SK-N-SH (cell line): ENCODE data around the gene DLL1. TPM values are rescaled to one million over a fixed set of nuclear protein-coding genes. Genes with fewer than 3 reads are reported as not detected.

Experiments used
- CTCF ChIA-PET: fragments of 300-600, 350-600 bp; formaldehyde crosslinking; extraction: SDS; loops from one replicate; lab custom pipeline; 2021; lab: Yijun Ruan, JAX
- POLR2A ChIA-PET: fragments of 350-600 bp; sonication (Branson Sonifier 250); formaldehyde crosslinking; extraction: SDS; loops from one replicate; lab custom pipeline; 2020; ENCODE audit warnings: antibody characterized with exemption, inconsistent platforms; lab: Yijun Ruan, JAX
- DNase-seq: peaks from one replicate; pipeline ENCODE4 v3.0.0; 2012
- H2AFZ ChIP-seq: fragments of 200-600 bp; sonication (generic); 2 replicates; pipeline ENCODE4 v1.8.1; 2016; ENCODE audit warnings: antibody characterized with exemption, mild to moderate bottlenecking, low read depth
- H3F3A ChIP-seq: fragments of 200-600 bp; sonication (generic); replicated peaks from 2 replicates; pipeline ENCODE3; 2016; ENCODE audit warnings: antibody characterized with exemption, mild to moderate bottlenecking; ENCODE audit not compliant: insufficient read depth
- H3K27ac ChIP-seq, 2 experiments: fragments of 200-500 bp in 1 of 2; fragments of 200-600 bp in 1 of 2; sonication (Bioruptor generic) in 1 of 2; sonication (generic), shearing (Covaris generic) in 1 of 2; 2 replicates each; pipeline versions ENCODE4 v1.5.1 to v1.6.1; 2014 to 2016; ENCODE audit warnings: low read depth in 2 of 2, inconsistent platforms in 1 of 2, low read length in 1 of 2, mild to moderate bottlenecking in 1 of 2, mixed read lengths in 1 of 2
- H3K27me3 ChIP-seq: fragments of 200-600 bp; sonication (generic), shearing (Covaris generic); 2 replicates; pipeline ENCODE4 v1.6.1; 2016; ENCODE audit warnings: mixed run types; ENCODE audit not compliant: insufficient read depth
- H3K36me3 ChIP-seq, 2 experiments: fragments of 200-500 bp in 1 of 2; fragments of 200-600 bp in 1 of 2; sonication (Bioruptor generic) in 1 of 2; sonication (generic) in 1 of 2; replicated peaks in 1 of 2; 2 replicates each; pipeline versions ENCODE3 to v1.5.1; 2014 to 2016; ENCODE audit warnings: low read length in 1 of 2, mild to moderate bottlenecking in 1 of 2; ENCODE audit not compliant: insufficient read depth in 2 of 2, control insufficient read depth in 1 of 2
- H3K4me1 ChIP-seq, 2 experiments: fragments of 200-500 bp in 1 of 2; fragments of 200-600 bp in 1 of 2; sonication (Bioruptor generic) in 1 of 2; sonication (generic), shearing (Covaris generic) in 1 of 2; 2 replicates each; pipeline versions ENCODE4 v1.5.1 to v1.6.1; 2014 to 2016; ENCODE audit warnings: low read depth in 1 of 2, low read length in 1 of 2, mixed run types in 1 of 2; ENCODE audit not compliant: insufficient read depth in 2 of 2, control insufficient read depth in 1 of 2
- H3K4me2 ChIP-seq: fragments of 200-600 bp; sonication (generic), shearing (Covaris generic); 2 replicates; pipeline ENCODE4 v1.6.1; 2017; ENCODE audit warnings: mixed run types
- H3K4me3 ChIP-seq, 2 experiments: fragments of 200-500 bp in 1 of 2; fragments of 200-600 bp in 1 of 2; sonication (Bioruptor generic) in 1 of 2; sonication (generic), shearing (Covaris generic) in 1 of 2; 2 replicates each; pipeline versions ENCODE4 v1.5.1 to v1.8.1; 2014 to 2016; ENCODE audit warnings: low read depth in 2 of 2, inconsistent platforms in 1 of 2, low read length in 1 of 2, mild to moderate bottlenecking in 1 of 2, mixed read lengths in 1 of 2, moderate library complexity in 1 of 2
- H3K79me2 ChIP-seq: fragments of 200-600 bp; sonication (generic); 2 replicates; pipeline ENCODE4 v1.8.1; 2017; ENCODE audit warnings: mild to moderate bottlenecking; ENCODE audit not compliant: insufficient read depth
- H3K9ac ChIP-seq: fragments of 200-600 bp; sonication (generic); 2 replicates; pipeline ENCODE4 v1.6.1; 2017; ENCODE audit warnings: mixed run types
- H3K9me2 ChIP-seq: fragments of 200-600 bp; sonication (generic); 2 replicates; pipeline ENCODE4 v1.6.1; 2017; ENCODE audit warnings: mixed run types
- H3K9me3 ChIP-seq: fragments of 200-600 bp; sonication (generic); 2 replicates; pipeline ENCODE4 v1.6.1; 2017; ENCODE audit warnings: mixed run types, mild to moderate bottlenecking, moderate library complexity
- H4K20me1 ChIP-seq: fragments of 200-600 bp; sonication (generic); 2 replicates; pipeline ENCODE4 v1.6.1; 2017; ENCODE audit warnings: mild to moderate bottlenecking, mixed run types; ENCODE audit not compliant: insufficient read depth
- EZH2phosphoT487 ChIP-seq: fragments of 200-600 bp; sonication (generic); IDR thresholded peaks from 2 replicates; pipeline ENCODE4 v1.6.1; 2017; ENCODE audit warnings: low read depth, mixed run types, mild to moderate bottlenecking, antibody characterized with exemption, moderate library complexity, borderline replicate concordance
- POLR2AphosphoS5 ChIP-seq: IDR thresholded peaks from 2 replicates; pipeline ENCODE4 v1.6.1; 2012; ENCODE audit warnings: low read depth, low read length
- RAD21 ChIP-seq: IDR thresholded peaks from 2 replicates; pipeline ENCODE4 v1.6.1; 2012; ENCODE audit warnings: mild to moderate bottlenecking, low read length
- REST ChIP-seq: IDR thresholded peaks from 2 replicates; pipeline ENCODE4 v1.6.1; 2012; ENCODE audit warnings: mild to moderate bottlenecking, low read depth, low read length, moderate library complexity
- WGBS: methylation state at CpG from one replicate; pipeline ENCODE4 v1.1.6; 2017; ENCODE audit warnings: low lambda C conversion rate; 5-methylcytosine and 5-hydroxymethylcytosine counted together
- polyA plus RNA-seq, 3 experiments: library from polyadenylated mRNA; depleted of rRNA; stranded (reverse); fragments of >200 nt; gene quantifications; 2 replicates each; pipeline ENCODE4 v1.2.3, GENCODE V29; 2012

DLL1 gene
- polyA plus RNA-seq, 1 of the 3 experiments (the other 2 are of a cell fraction), result 0.25 TPM

GRCh38 chr6:170291271-170292110 is 613 bp upstream of the DLL1 start:
- H3K4me1 ChIP-seq, result peaks cover 0 to 34% of the 10 kb centered on the region in 2 experiments; a peak in 1 of 4 replicates
- TF ChIP-seq RAD21 (peak; percentile 58), POLR2AphosphoS5 (no peak)
- H3F3A ChIP-seq, result peaks cover 14% of the 10 kb centered on the region
- H2AFZ ChIP-seq, result peak overlapping the region; percentile 65; the same call in 1 of the 2 replicates
- DNase-seq, result peak; percentile 59
- peak overlapping the region; percentile 26 to 59 for H3K4me3 ChIP-seq
- H4K20me1 ChIP-seq, result no peaks in the 10 kb centered on the region
- no peaks in the 10 kb centered on the region for H3K79me2 ChIP-seq
- ChIA-PET POLR2A (no interaction called here), CTCF (interaction anchor here (0.6 to 6.3 kb wide), 8 partner anchors 22 to 1335 kb away, joined by 3 to 60 read pairs (median 5); no protein-coding TSS in a partner anchor)
- no peaks in the 10 kb centered on the region for H3K9me2 ChIP-seq
- H3K27ac ChIP-seq, result no peak overlapping the region
- H3K4me2 ChIP-seq, result peak overlapping the region; percentile 94
- WGBS, result 3% methylated on average over 11 of the region's 87 CpGs
- peaks cover 88% of the 10 kb centered on the region for H3K27me3 ChIP-seq
- no peaks in the 10 kb centered on the region for H3K9me3 ChIP-seq
- H3K36me3 ChIP-seq, result no peaks in the 10 kb centered on the region
- H3K9ac ChIP-seq, result no peak overlapping the region

- POLR2A ChIA-PET, result no interaction called here
- WGBS, result 2% methylated on average over 12 of the region's 41 CpGs
- peaks cover 80% of the 10 kb centered on the region for H3K27me3 ChIP-seq
Observed at GRCh38 chr6:170289951-170290295, 955 bp downstream of the DLL1 start.

More at GRCh38 chr6:170289951-170290295, 955 bp downstream of the DLL1 start:
- Histone ChIP-seq H3K9me3 (no peaks in the 10 kb centered on the region), H4K20me1 (no peaks in the 10 kb centered on the region), H3K4me3 (peak overlapping the region; percentile 54 to 72), H3K4me2 (peak overlapping the region; percentile 94), H3F3A (peaks cover 11% of the 10 kb centered on the region), H3K36me3 (no peaks in the 10 kb centered on the region), H2AFZ (peak overlapping the region; percentile 90), H3K4me1 (peaks cover 0 to 34% of the 10 kb centered on the region in 2 experiments; a peak in 2 of 4 replicates), H3K9me2 (no peaks in the 10 kb centered on the region), H3K79me2 (no peaks in the 10 kb centered on the region), H3K9ac (peak overlapping the region; percentile 31; the same call in 1 of the 2 replicates), H3K27ac (no peak overlapping the region)
- CTCF ChIA-PET, result interaction anchor here (0.6 to 6.3 kb wide), 5 partner anchors 17 to 500 kb away, joined by 3 to 60 read pairs (median 13); partner anchors contain the start of gene FAM120B
- no peak for TF ChIP-seq REST
- TF ChIP-seq EZH2phosphoT487, result 0 out of 2 replicates have a peak, but pooled peaks have one; percentile 44
- no peak for DNase-seq
